HepG2 (cell line): ENCODE data around the gene CAMTA1. TPM values are rescaled to one million over a fixed set of nuclear protein-coding genes. Genes with fewer than 3 reads are reported as not detected.

Source experiments
- ATAC-seq: fragments of 200-7000 bp; cut with Tn5 transposase; 3 replicates; pipeline ENCODE4 v1.9.1; 2020; ENCODE audit warnings: mild to moderate bottlenecking, moderate library complexity
- BruUV-seq: library from RNA; stranded (reverse); fragments of 400-500 nt; replicated peaks from 2 replicates; lab custom pipeline; 2021; lab: Mats Ljungman, UMichigan
- CTCF ChIA-PET: fragments of 300-600 bp; formaldehyde crosslinking; extraction: SDS; loops from one replicate; lab custom pipeline; 2021; ENCODE audit warnings: low total read pairs, inconsistent platforms, low intra/inter-chr PET ratio; lab: Yijun Ruan, JAX
- POLR2A ChIA-PET: fragments of 350-600 bp; sonication (Branson Sonifier 250); formaldehyde crosslinking; loops from one replicate; lab custom pipeline; 2020; ENCODE audit warnings: antibody characterized with exemption, inconsistent platforms; lab: Yijun Ruan, JAX
- DNase-seq: peaks from one replicate; pipeline ENCODE4 v3.0.0-alpha.2; 2015; ENCODE audit warnings: low spot score
- FAIRE-seq: peaks from 3 replicates; lab custom pipeline; 2011; peaks lifted over from hg19 to GRCh38; lab: Jason Lieb, UNC
- H2AFZ ChIP-seq: one replicate; pipeline ENCODE4 v1.6.1; 2011; ENCODE audit warnings: low read length, inconsistent platforms
- H3K27ac ChIP-seq: fragments of 300-600 bp; 3 replicates; pipeline ENCODE4 v1.8.0; 2011; ENCODE audit warnings: mixed run types, mild to moderate bottlenecking, mixed read lengths, low read length, inconsistent platforms; ENCODE audit not compliant: insufficient read depth; ENCODE audit errors: extremely low read length
- H3K27me3 ChIP-seq, 2 experiments: fragments of 200-600 bp in 1 of 2; 2 replicates in 1 of 2; 3 replicates in 1 of 2; pipeline versions ENCODE4 v1.6.0 to v1.8.0; 2011; ENCODE audit warnings: low read length in 2 of 2, mild to moderate bottlenecking in 2 of 2, moderate library complexity in 2 of 2, inconsistent platforms in 1 of 2; ENCODE audit not compliant: insufficient read depth in 2 of 2, control insufficient read depth in 1 of 2
- H3K36me3 ChIP-seq, 2 experiments: fragments of 200-600 bp in 1 of 2; replicated peaks in 1 of 2; 2 replicates in 1 of 2; 3 replicates in 1 of 2; pipeline versions ENCODE4 v1.5.1 to v1.8.0; 2011; ENCODE audit warnings: low read length in 2 of 2, inconsistent platforms in 1 of 2; ENCODE audit not compliant: insufficient read depth in 2 of 2, control insufficient read depth in 1 of 2
- H3K4me1 ChIP-seq: 2 replicates; pipeline ENCODE4 v1.5.1; 2012; ENCODE audit warnings: low read length, inconsistent platforms; ENCODE audit not compliant: insufficient read depth
- H3K4me2 ChIP-seq: 2 replicates; pipeline ENCODE4 v1.6.0; 2011; ENCODE audit warnings: low read depth, low read length, inconsistent platforms
- H3K4me3 ChIP-seq, 3 experiments: fragments of 200-600 bp in 1 of 3; sonication (generic), shearing (Covaris generic) in 1 of 3; replicated peaks in 1 of 3; 2 replicates each; pipeline ENCODE4 v1.5.1; 2011 to 2016; ENCODE audit warnings: low read length in 3 of 3, inconsistent platforms in 2 of 3, low read depth in 2 of 3, mild to moderate bottlenecking in 2 of 3, control low read depth in 1 of 3, mixed read lengths in 1 of 3; ENCODE audit not compliant: insufficient read depth in 1 of 3
- H3K79me2 ChIP-seq: one replicate; pipeline ENCODE4 v1.6.1; 2011; ENCODE audit warnings: low read length, inconsistent platforms; ENCODE audit not compliant: insufficient read depth
- H3K9ac ChIP-seq: 2 replicates; pipeline ENCODE4 v1.6.0; 2011; ENCODE audit warnings: mild to moderate bottlenecking, low read depth, low read length, inconsistent platforms; ENCODE audit not compliant: insufficient read depth
- H3K9me3 ChIP-seq: 2 replicates; pipeline ENCODE4 v1.5.1; 2012; ENCODE audit warnings: mild to moderate bottlenecking, low read length
- H4K20me1 ChIP-seq: 2 replicates; pipeline ENCODE4 v1.6.0; 2011; ENCODE audit warnings: inconsistent platforms, mild to moderate bottlenecking, low read length, moderate library complexity; ENCODE audit not compliant: insufficient read depth
- AGO2 ChIP-seq: fragments of 200-400 bp; formaldehyde crosslinking; optimal IDR thresholded peaks from 2 replicates; pipeline ENCODE3; 2017; ENCODE audit warnings: mild to moderate bottlenecking, low read depth, low read length, moderate library complexity
- ARID2 ChIP-seq: sonication (generic); formaldehyde crosslinking; IDR thresholded peaks from 2 replicates; pipeline ENCODE4 v1.8.1; 2022; ENCODE audit warnings: mild to moderate bottlenecking, missing genetic modification reagents, borderline replicate concordance
- CBX5 ChIP-seq: sonication (generic); formaldehyde crosslinking; IDR thresholded peaks from 2 replicates; pipeline ENCODE4 v1.4.0; 2020; ENCODE audit warnings: missing genetic modification reagents, borderline replicate concordance
- GZF1 ChIP-seq: sonication (generic); formaldehyde crosslinking; IDR thresholded peaks from 2 replicates; pipeline ENCODE4 v1.5.1; 2020; ENCODE audit warnings: mild to moderate bottlenecking, missing genetic modification reagents
- NONO ChIP-seq, 2 experiments: fragments of 450-650 bp in 1 of 2; sonication (generic) in 1 of 2; formaldehyde crosslinking in 1 of 2; IDR thresholded peaks in 1 of 2; conservative IDR thresholded peaks in 1 of 2; 2 replicates each; pipeline versions ENCODE4 v1.6.1 to v1.8.0; 2017 to 2022; ENCODE audit warnings: mild to moderate bottlenecking in 1 of 2, missing genetic modification reagents in 1 of 2, moderate library complexity in 1 of 2
- SP4 ChIP-seq: sonication (generic); formaldehyde crosslinking; IDR thresholded peaks from 2 replicates; pipeline ENCODE4 v1.8.1; 2023; ENCODE audit warnings: mild to moderate bottlenecking, missing genetic modification reagents
- SRY ChIP-seq: sonication (generic); formaldehyde crosslinking; IDR thresholded peaks from 2 replicates; pipeline ENCODE4 v1.8.0; 2022; ENCODE audit warnings: mild to moderate bottlenecking, missing genetic modification reagents
- TIGD3 ChIP-seq: sonication (generic); formaldehyde crosslinking; IDR thresholded peaks from 2 replicates; pipeline ENCODE4 v1.5.1; 2020; ENCODE audit warnings: mild to moderate bottlenecking, missing genetic modification reagents, borderline replicate concordance
- ZNF207 ChIP-seq: fragments of 450-650 bp; IDR thresholded peaks from 2 replicates; pipeline ENCODE4 v1.6.1; 2016; ENCODE audit warnings: antibody characterized with exemption, borderline replicate concordance
- ZNF383 ChIP-seq: sonication (generic); formaldehyde crosslinking; IDR thresholded peaks from 2 replicates; pipeline ENCODE4 v1.4.0; 2020; ENCODE audit warnings: missing genetic modification reagents, mild to moderate bottlenecking, borderline replicate concordance
- ZNF639 ChIP-seq: conservative IDR thresholded peaks from 2 replicates; pipeline ENCODE4 v1.6.1; 2018; ENCODE audit warnings: missing genetic modification reagents
- ZNF674 ChIP-seq: sonication (generic); formaldehyde crosslinking; IDR thresholded peaks from 2 replicates; pipeline ENCODE4 v1.5.0; 2020; ENCODE audit warnings: low read depth, mild to moderate bottlenecking, missing genetic modification reagents
- ZNF879 ChIP-seq: sonication (generic); formaldehyde crosslinking; IDR thresholded peaks from 2 replicates; pipeline ENCODE4 v1.8.1; 2023; ENCODE audit warnings: missing genetic modification reagents
- WGBS: methylation state at CpG from one replicate; pipeline ENCODE4 v1.1.6; 2017; ENCODE audit warnings: low lambda C conversion rate; 5-methylcytosine and 5-hydroxymethylcytosine counted together
- in situ Hi-C: cut with HindIII; loops from 2 replicates; pipeline ENCODE4 v1.10.0; 2017; ENCODE audit warnings: low pct_unique_long_range_greater_than_20kb; ENCODE audit not compliant: extremely low pct_ligation_motif_present
- intact Hi-C: fragments of 100-400 bp; cut with micrococcal nuclease; formaldehyde crosslinking; loops from one replicate; pipeline ENCODE4 v1.10.0; 2022; ENCODE audit not compliant: unreplicated experiment
- polyA plus RNA-seq, 8 experiments: library from polyadenylated mRNA; depleted of rRNA in 3 of 8; stranded (reverse) in 7 of 8; unstranded in 1 of 8; fragments of >200 nt; fragmentation: Illumina TruSeq in 4 of 8; extraction: Trizol in 4 of 8; gene quantifications; 2 replicates each; pipeline versions ENCODE4 v1.2.1 to v1.2.3, GENCODE V29; 2011 to 2016; ENCODE audit warnings: low read depth in 4 of 8, missing spikeins in 1 of 8, mixed read lengths in 1 of 8; ENCODE audit not compliant: insufficient read depth in 1 of 8
- total RNA-seq, 5 experiments: library from RNA; depleted of rRNA; stranded (reverse); fragments of >200 nt; fragmentation: Illumina TruSeq; extraction: Trizol; gene quantifications; 2 replicates each; pipeline ENCODE4 v1.2.3, GENCODE V29; 2016; ENCODE audit warnings: low read depth in 1 of 5
- TF ChIP-seq, protein P1 (sequence below): sonication (generic); formaldehyde crosslinking; IDR thresholded peaks from 2 replicates; pipeline ENCODE4 v1.4.0; 2020; ENCODE audit warnings: missing genetic modification reagents, mild to moderate bottlenecking, borderline replicate concordance

CAMTA1 gene
- total and polyA plus RNA-seq, 2 of the 13 experiments (the other 11 are each of a cell fraction or from before 2014, with no cell fraction given): 25.0 to 36.4 TPM

- Histone ChIP-seq H3K36me3 (no peaks in the 10 kb centered on the region), H3K27ac (no peak overlapping the region), H3K9ac (no peak overlapping the region), H3K9me3 (no peaks in the 10 kb centered on the region), H3K4me3 (no peak overlapping the region), H4K20me1 (0 out of 2 replicates have a peak, but pooled peaks cover 3% of the 10 kb centered on the region), H3K79me2 (no peaks in the 10 kb centered on the region), H3K4me2 (no peak overlapping the region), H2AFZ (no peak overlapping the region), H3K4me1 (no peaks in the 10 kb centered on the region), H3K27me3 (peaks cover 0 to 17% of the 10 kb centered on the region in 2 experiments; a peak in 3 of 5 replicates)
- TF ChIP-seq SRY (CRISPR knock-in tag) (no peak), ARID2 (CRISPR knock-in tag) (no peak), AGO2 (no peak), SP4 (CRISPR knock-in tag) (no peak), TIGD3 (CRISPR knock-in tag) (no peak), CBX5 (CRISPR knock-in tag) (no peak), ZNF639 (CRISPR knock-in tag) (no peak), ZNF674 (CRISPR knock-in tag) (no peak), ZNF207 (no peak), ZNF383 (CRISPR knock-in tag) (no peak), GZF1 (CRISPR knock-in tag) (no peak), NONO (IDR thresholded peaks at IDR 0.05) (no peak), NONO (CRISPR knock-in tag; conservative IDR thresholded peaks at IDR 0.05) (no peak), ZNF879 (no peak)
- TF ChIP-seq, protein P1, sequence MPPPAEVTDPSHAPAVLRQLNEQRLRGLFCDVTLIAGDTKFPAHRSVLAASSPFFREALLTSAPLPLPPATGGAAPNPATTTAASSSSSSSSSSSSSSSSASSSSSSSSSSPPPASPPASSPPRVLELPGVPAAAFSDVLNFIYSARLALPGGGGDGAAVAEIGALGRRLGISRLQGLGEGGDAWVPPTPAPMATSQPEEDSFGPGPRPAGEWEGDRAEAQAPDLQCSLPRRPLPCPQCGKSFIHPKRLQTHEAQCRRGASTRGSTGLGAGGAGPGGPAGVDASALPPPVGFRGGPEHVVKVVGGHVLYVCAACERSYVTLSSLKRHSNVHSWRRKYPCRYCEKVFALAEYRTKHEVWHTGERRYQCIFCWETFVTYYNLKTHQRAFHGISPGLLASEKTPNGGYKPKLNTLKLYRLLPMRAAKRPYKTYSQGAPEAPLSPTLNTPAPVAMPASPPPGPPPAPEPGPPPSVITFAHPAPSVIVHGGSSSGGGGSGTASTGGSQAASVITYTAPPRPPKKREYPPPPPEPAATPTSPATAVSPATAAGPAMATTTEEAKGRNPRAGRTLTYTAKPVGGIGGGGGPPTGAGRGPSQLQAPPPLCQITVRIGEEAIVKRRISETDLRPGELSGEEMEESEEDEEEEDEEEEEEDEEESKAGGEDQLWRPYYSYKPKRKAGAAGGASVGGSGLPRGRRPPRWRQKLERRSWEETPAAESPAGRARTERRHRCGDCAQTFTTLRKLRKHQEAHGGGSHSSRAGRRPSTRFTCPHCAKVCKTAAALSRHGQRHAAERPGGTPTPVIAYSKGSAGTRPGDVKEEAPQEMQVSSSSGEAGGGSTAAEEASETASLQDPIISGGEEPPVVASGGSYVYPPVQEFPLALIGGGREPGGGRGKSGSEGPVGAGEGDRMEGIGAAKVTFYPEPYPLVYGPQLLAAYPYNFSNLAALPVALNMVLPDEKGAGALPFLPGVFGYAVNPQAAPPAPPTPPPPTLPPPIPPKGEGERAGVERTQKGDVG (CRISPR knock-in tag): no peak
- no peak for DNase-seq
- no TSS peak for BruUV-seq
- FAIRE-seq: no peak
- 36% methylated on average over 10 of the region's 15 CpGs for WGBS
- POLR2A ChIA-PET: no interaction called here
- no peak for ATAC-seq
- in situ Hi-C loops: no loop called here
- CTCF ChIA-PET: no interaction called here
- intact Hi-C loops: no loop called here
Observed at GRCh38 chr1:6954591-6954990, 169.3 kb downstream of the CAMTA1 start.
